ENCODE results near the gene TPST2.

TPST2 gene

GRCh38 chr22:26629988-26630761 is 40.2 kb upstream of the TPST2 start:
- DNase-seq (ENCODE audit: extremely low read depth, low read depth), result no peak
- no peak for TF ChIP-seq CTCF (IDR thresholded peaks at IDR 0.05; ENCODE audit: low read depth, low read length)

- no peak for TF ChIP-seq CTCF (IDR thresholded peaks at IDR 0.05; ENCODE audit: low read depth, low read length)
- no peak for DNase-seq (ENCODE audit: extremely low read depth, low read depth)
These were observed 34.9 kb upstream of the TPST2 start for GRCh38 chr22:26624803-26625202.

GRCh38 chr22:26623984-26624383 is 34.1 kb upstream of the TPST2 start:
- no peak for TF ChIP-seq CTCF (IDR thresholded peaks at IDR 0.05; ENCODE audit: low read depth, low read length)

DNA sequence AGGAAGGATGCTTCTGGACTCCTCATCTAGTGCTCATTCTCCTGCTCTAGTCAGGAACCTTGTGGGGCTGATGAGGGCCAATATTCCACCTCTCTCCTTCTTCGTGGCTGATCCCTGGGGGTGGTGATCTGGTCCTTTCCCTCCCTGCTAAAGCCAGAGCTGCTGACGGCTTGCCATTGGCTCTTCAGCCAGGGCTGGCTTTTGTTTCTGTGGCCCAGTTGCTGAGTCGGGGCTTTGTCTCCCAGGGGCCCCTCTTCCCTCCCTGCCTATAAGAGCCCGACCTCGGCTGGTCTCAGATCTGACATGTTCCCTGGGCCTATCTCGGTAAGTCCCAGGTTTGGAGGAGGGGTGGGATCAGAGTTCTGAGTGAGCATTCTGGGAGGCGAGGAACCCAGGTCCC is 31.7 kb upstream of the TPST2 start, which contains the start of gene CRYBA4:
TSS of gene CRYBA4 (plus strand) at position 301 of the 400 bp plus-strand sequence. CDS start 634 bp downstream, outside the sequence.
- no peak for TF ChIP-seq CTCF (IDR thresholded peaks at IDR 0.05; ENCODE audit: low read depth, low read length)
- no peak for DNase-seq (ENCODE audit: extremely low read depth, low read depth)

More at GRCh38 chr22:26623984-26624383, 34.1 kb upstream of the TPST2 start:
- DNase-seq (ENCODE audit: extremely low read depth, low read depth), result no peak

GRCh38 chr22:26620197-26620596 is 30.3 kb upstream of the TPST2 start:
- no peak for DNase-seq (ENCODE audit: extremely low read depth, low read depth)
- TF ChIP-seq CTCF (IDR thresholded peaks at IDR 0.05; ENCODE audit: low read depth, low read length), result no peak

DNA sequence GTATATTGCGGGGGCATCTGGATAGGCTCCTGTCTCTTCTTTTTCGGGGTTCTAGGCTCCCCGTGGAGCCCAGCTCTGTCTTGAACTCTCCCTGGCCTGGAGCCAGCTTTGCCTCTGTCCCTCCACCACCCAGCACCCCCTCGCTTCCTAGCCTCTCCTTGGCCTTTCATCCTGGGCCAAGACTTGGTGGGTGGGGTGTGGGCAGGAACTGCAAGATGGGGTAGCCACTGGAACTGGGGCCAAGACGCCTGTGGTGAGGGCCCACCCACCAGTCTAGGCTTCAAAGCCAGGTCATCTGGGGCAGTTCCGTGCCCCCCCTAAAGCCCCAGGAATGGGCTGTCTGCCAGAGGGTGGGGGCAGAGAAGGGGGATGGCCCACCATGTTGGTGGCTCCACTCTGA is 29.6 kb upstream of the TPST2 start:
- no peak for TF ChIP-seq CTCF (IDR thresholded peaks at IDR 0.05; ENCODE audit: low read depth, low read length)
- DNase-seq (ENCODE audit: extremely low read depth, low read depth), result no peak

- no peak for DNase-seq (ENCODE audit: extremely low read depth, low read depth)
- no peak for TF ChIP-seq CTCF (IDR thresholded peaks at IDR 0.05; ENCODE audit: low read depth, low read length)
These were observed 28.5 kb upstream of the TPST2 start for GRCh38 chr22:26618455-26618854.
